PC-9 (cell line): ENCODE measurements around the gene PIGN. TPM values are rescaled to one million over a fixed set of nuclear protein-coding genes. Genes with fewer than 3 reads are reported as not detected.

Experiments used
- BruUV-seq: library from RNA; stranded (reverse); fragments of 400-500 nt; replicated peaks from 2 replicates; lab custom pipeline; 2021; lab: Mats Ljungman, UMichigan
- CTCF ChIA-PET: fragments of 300-600 bp; sonication (Branson Sonifier 250); formaldehyde crosslinking; loops from one replicate; lab custom pipeline; 2022; ENCODE audit warnings: antibody characterized with exemption; lab: Charles Lee
- POLR2A ChIA-PET: fragments of 300-600 bp; sonication (Branson Sonifier 250); formaldehyde crosslinking; loops from one replicate; lab custom pipeline; 2022; ENCODE audit warnings: antibody characterized with exemption; ENCODE audit not compliant: unreplicated experiment; lab: Charles Lee
- DNase-seq, 2 experiments: peaks; one replicate each; pipeline versions ENCODE4 v3.0.0 to v3.0.0-alpha.2; 2015 to 2022; ENCODE audit warnings: mixed read lengths in 1 of 2
- H2AFZ ChIP-seq: fragments of 200-600 bp; sonication (generic); 2 replicates; pipeline ENCODE4 v1.8.1; 2017; ENCODE audit warnings: antibody characterized with exemption
- H3F3A ChIP-seq: fragments of 200-600 bp; sonication (generic); 2 replicates; pipeline ENCODE4 v1.8.1; 2017; ENCODE audit warnings: antibody characterized with exemption, mild to moderate bottlenecking, low read depth; ENCODE audit not compliant: insufficient read depth
- H3K27ac ChIP-seq: fragments of 200-600 bp; sonication (generic); 2 replicates; pipeline ENCODE4 v1.6.1; 2016; ENCODE audit warnings: mixed run types
- H3K27me3 ChIP-seq: fragments of 200-600 bp; sonication (generic); 2 replicates; pipeline ENCODE4 v1.6.1; 2016; ENCODE audit warnings: low read depth, mixed run types; ENCODE audit not compliant: insufficient read depth
- H3K36me3 ChIP-seq: fragments of 200-600 bp; sonication (generic); 2 replicates; pipeline ENCODE4 v1.6.1; 2016; ENCODE audit warnings: low read depth, mixed run types
- H3K4me1 ChIP-seq: fragments of 200-600 bp; sonication (generic); replicated peaks from 2 replicates; pipeline ENCODE4 v1.6.1; 2016; ENCODE audit warnings: mixed run types; ENCODE audit not compliant: insufficient read depth
- H3K4me2 ChIP-seq: fragments of 200-600 bp; sonication (generic); 2 replicates; pipeline ENCODE4 v1.6.1; 2017; ENCODE audit warnings: mixed run types
- H3K4me3 ChIP-seq: fragments of 200-600 bp; sonication (generic); 2 replicates; pipeline ENCODE4 v1.6.1; 2016; ENCODE audit warnings: mixed run types
- H3K79me2 ChIP-seq: fragments of 200-600 bp; sonication (generic); 2 replicates; pipeline ENCODE4 v1.6.1; 2017; ENCODE audit warnings: low read depth, mixed run types
- H3K9me2 ChIP-seq: fragments of 200-600 bp; sonication (generic); 2 replicates; pipeline ENCODE4 v1.8.1; 2017; ENCODE audit warnings: mild to moderate bottlenecking; ENCODE audit not compliant: insufficient read depth
- H3K9me3 ChIP-seq: fragments of 200-600 bp; sonication (generic); 2 replicates; pipeline ENCODE4 v1.8.1; 2016; ENCODE audit warnings: low read depth; ENCODE audit not compliant: insufficient read depth
- H4K20me1 ChIP-seq: fragments of 200-600 bp; sonication (generic); 2 replicates; pipeline ENCODE4 v1.8.1; 2017; ENCODE audit not compliant: insufficient read depth
- CTCF ChIP-seq: fragments of 200-600 bp; sonication (generic); conservative IDR thresholded peaks from 2 replicates; pipeline ENCODE4 v1.6.1; 2017; ENCODE audit warnings: mixed run types, antibody characterized with exemption, mild to moderate bottlenecking, moderate library complexity
- EZH2 ChIP-seq: fragments of 200-600 bp; sonication (generic); IDR thresholded peaks from 2 replicates; pipeline ENCODE4 v1.8.0; 2017; ENCODE audit warnings: antibody characterized with exemption, low read depth
- intact Hi-C: fragments of 100-400 bp; cut with micrococcal nuclease; formaldehyde crosslinking; loops from one replicate; pipeline ENCODE4 v1.10.0; 2022; ENCODE audit not compliant: unreplicated experiment
- total RNA-seq: library from RNA; stranded (reverse); gene quantifications from 2 replicates; pipeline ENCODE4 v1.2.3, GENCODE V29; 2021

The PIGN gene
- total RNA-seq, 1 experiment from 2014 or later, result 20.3 TPM

GRCh38 chr18:62224229-62224628 is 37.4 kb upstream of the PIGN start:
- Histone ChIP-seq H3K36me3 (peaks cover 31% of the 10 kb centered on the region; the same call in 1 of the 2 replicates), H3K4me2 (no peak overlapping the region), H3F3A (no peaks in the 10 kb centered on the region), H2AFZ (no peak overlapping the region), H3K4me3 (no peak overlapping the region), H3K27me3 (no peaks in the 10 kb centered on the region), H3K27ac (no peak overlapping the region), H3K9me3 (0 out of 2 replicates have a peak, but pooled peaks cover 5% of the 10 kb centered on the region), H3K79me2 (no peaks in the 10 kb centered on the region), H4K20me1 (no peaks in the 10 kb centered on the region), H3K9me2 (no peaks in the 10 kb centered on the region), H3K4me1 (no peaks in the 10 kb centered on the region)
- no peak for DNase-seq
- intact Hi-C loops, result no loop called here
- POLR2A ChIA-PET, result no interaction called here
- CTCF ChIA-PET, result no interaction called here
- TF ChIP-seq CTCF (no peak), EZH2 (no peak)
- no TSS peak for BruUV-seq

- no peak for DNase-seq
- Histone ChIP-seq H3K4me1 (no peaks in the 10 kb centered on the region), H3K36me3 (peaks cover 10% of the 10 kb centered on the region; the same call in 1 of the 2 replicates), H2AFZ (no peak overlapping the region), H3F3A (no peaks in the 10 kb centered on the region), H3K4me2 (no peak overlapping the region), H3K79me2 (peaks cover 26% of the 10 kb centered on the region), H3K9me2 (no peaks in the 10 kb centered on the region), H3K9me3 (no peaks in the 10 kb centered on the region), H3K27ac (no peak overlapping the region), H3K27me3 (no peaks in the 10 kb centered on the region), H4K20me1 (no peaks in the 10 kb centered on the region; the same call in 1 of the 2 replicates), H3K4me3 (no peak overlapping the region)
- intact Hi-C loops, result no loop called here
- CTCF ChIA-PET, result no interaction called here
- POLR2A ChIA-PET, result no interaction called here
- no peak for TF ChIP-seq EZH2
- no peak for TF ChIP-seq CTCF
- BruUV-seq, result no TSS peak
Observed at GRCh38 chr18:62214790-62215189, 27.9 kb upstream of the PIGN start.

GRCh38 chr18:62211325-62211828 is 24.5 kb upstream of the PIGN start:
- Histone ChIP-seq H3K4me3 (no peak overlapping the region), H2AFZ (no peak overlapping the region), H3K9me3 (no peaks in the 10 kb centered on the region), H3K4me2 (no peak overlapping the region), H3K9me2 (no peaks in the 10 kb centered on the region), H4K20me1 (no peaks in the 10 kb centered on the region), H3K27me3 (no peaks in the 10 kb centered on the region), H3K79me2 (peaks cover 55% of the 10 kb centered on the region), H3K27ac (no peak overlapping the region), H3K36me3 (peaks cover 10% of the 10 kb centered on the region; the same call in 1 of the 2 replicates), H3K4me1 (no peaks in the 10 kb centered on the region), H3F3A (no peaks in the 10 kb centered on the region)
- ChIA-PET CTCF (no interaction called here), POLR2A (no interaction called here)
- intact Hi-C loops, result no loop called here
- no peak for DNase-seq
- no peak for TF ChIP-seq CTCF
- TF ChIP-seq EZH2, result no peak
- BruUV-seq, result no TSS peak
